Right lobe of liver (tissue), 6 donors: Measurements from ENCODE around the gene TMEM187. TPM values are rescaled to one million over a fixed set of nuclear protein-coding genes. Genes with fewer than 3 reads are reported as not detected.
A peak's percentile ranks its signal among the peaks of the same experiment; 100 is the strongest.

Experiments
- ATAC-seq, 4 donors: fragments of 200-7000 bp; cut with Tn5 transposase; one replicate each; pipeline ENCODE4 v1.9.1; 2020; ENCODE audit warnings: mild to moderate bottlenecking in 4 of 4, moderate library complexity in 4 of 4
- DNase-seq, 3 donors: peaks; one replicate each; pipeline ENCODE4 v3.0.0-alpha.2; 2020
- H3K27ac ChIP-seq, 3 donors: fragments of 200-600 bp; one replicate each; pipeline ENCODE4 v1.8.0; 2022
- H3K27me3 ChIP-seq, 2 donors: fragments of 200-600 bp; one replicate each; pipeline ENCODE4 v1.8.0; 2022
- H3K36me3 ChIP-seq, 4 donors: fragments of 200-600 bp; sonication (generic) in 1 of 4; one replicate each; pipeline versions ENCODE4 v1.5.1 to v1.8.0; 2017 to 2022; ENCODE audit warnings: control low read depth in 1 of 4
- H3K4me1 ChIP-seq, 4 donors: fragments of 200-600 bp; sonication (generic) in 1 of 4; one replicate each; pipeline versions ENCODE4 v1.5.1 to v1.8.0; 2017 to 2022; ENCODE audit warnings: control low read depth in 1 of 4
- H3K4me3 ChIP-seq, 3 donors: fragments of 200-600 bp; one replicate each; pipeline ENCODE4 v1.8.0; 2022
- H3K9me3 ChIP-seq, 4 donors: fragments of 200-600 bp; sonication (generic) in 1 of 4; one replicate each; pipeline versions ENCODE4 v1.5.1 to v1.8.0; 2017 to 2022; ENCODE audit warnings: control low read depth in 1 of 4
- POLR2A ChIP-seq: fragments of 450-650 bp; IDR thresholded peaks from one replicate; pipeline ENCODE4 v1.6.1; 2017; ENCODE audit warnings: antibody characterized with exemption, mild to moderate bottlenecking
- WGBS: methylation state at CpG from one replicate; pipeline ENCODE4 v1.1.6; 2018; ENCODE audit warnings: low coverage, low lambda C conversion rate; ENCODE audit not compliant: insufficient coverage; ENCODE audit errors: missing lambda C conversion rate; 5-methylcytosine and 5-hydroxymethylcytosine counted together
- intact Hi-C, 2 donors: fragments of 100-400 bp; cut with DNase I; formaldehyde crosslinking; loops; one replicate each; pipeline versions ENCODE4 v1.11.2 to v1.14.1; 2022
- total RNA-seq, 6 experiments: library from RNA; depleted of rRNA in 2 of 6; stranded (reverse); fragments of >200 nt in 2 of 6; fragmentation: NEBNext Ultra II Directional in 3 of 6; extraction: Animal tissue kit (Norgen Biotek cat#: 25700) in 3 of 6; gene quantifications; one replicate each; pipeline versions ENCODE4 v1.1.0 to v1.2.4, GENCODE V29; 2016 to 2023
- TF ChIP-seq, protein P1 (sequence below), 4 donors: fragments of 200-600 bp in 3 of 4; fragments of 450-650 bp in 1 of 4; IDR thresholded peaks; one replicate each; pipeline versions ENCODE4 v1.5.1 to v1.8.0; 2016 to 2022; ENCODE audit warnings: antibody characterized with exemption in 4 of 4, mild to moderate bottlenecking in 2 of 4
- donor health status: DM: no; HTN: yes; CAD: no.
- donor health status: DM: no; HTN: no; CAD: no.
- donor health status: DM: no; HTN: no; CAD: no.
- donor health status: DM: no; HTN: yes; CAD: no.
- donor health status: DM: no; HTN: yes; CAD: no.

TMEM187 gene
- total RNA-seq, 6 experiments from 2014 or later = 3.8 to 10.3 (median 5.9) TPM

DNA sequence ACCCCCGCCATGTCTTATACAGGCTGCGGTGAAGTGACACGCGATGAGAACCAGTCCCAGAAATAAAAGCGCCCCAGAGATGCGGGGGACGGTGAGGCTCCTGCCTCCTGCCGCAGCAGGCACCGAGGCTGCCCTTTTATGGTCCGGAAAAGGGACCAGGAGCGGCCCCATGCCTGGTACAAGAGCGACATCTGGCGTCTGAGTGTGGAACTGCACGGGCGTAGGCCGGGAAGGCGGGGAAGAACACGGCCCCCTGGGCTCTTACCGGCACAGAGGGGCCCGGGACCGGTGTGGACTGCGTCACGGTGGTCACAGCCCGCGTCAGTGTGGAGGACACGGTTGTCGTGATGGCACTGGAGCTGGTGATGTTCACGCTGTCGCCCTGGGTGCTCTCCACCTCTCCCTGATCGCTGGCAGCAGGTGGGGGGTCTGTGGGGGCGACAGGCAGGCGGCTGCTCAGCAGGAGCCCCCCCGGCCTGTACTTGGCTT, 19.2 kb upstream of the TMEM187 start:
- TF ChIP-seq, protein P1, sequence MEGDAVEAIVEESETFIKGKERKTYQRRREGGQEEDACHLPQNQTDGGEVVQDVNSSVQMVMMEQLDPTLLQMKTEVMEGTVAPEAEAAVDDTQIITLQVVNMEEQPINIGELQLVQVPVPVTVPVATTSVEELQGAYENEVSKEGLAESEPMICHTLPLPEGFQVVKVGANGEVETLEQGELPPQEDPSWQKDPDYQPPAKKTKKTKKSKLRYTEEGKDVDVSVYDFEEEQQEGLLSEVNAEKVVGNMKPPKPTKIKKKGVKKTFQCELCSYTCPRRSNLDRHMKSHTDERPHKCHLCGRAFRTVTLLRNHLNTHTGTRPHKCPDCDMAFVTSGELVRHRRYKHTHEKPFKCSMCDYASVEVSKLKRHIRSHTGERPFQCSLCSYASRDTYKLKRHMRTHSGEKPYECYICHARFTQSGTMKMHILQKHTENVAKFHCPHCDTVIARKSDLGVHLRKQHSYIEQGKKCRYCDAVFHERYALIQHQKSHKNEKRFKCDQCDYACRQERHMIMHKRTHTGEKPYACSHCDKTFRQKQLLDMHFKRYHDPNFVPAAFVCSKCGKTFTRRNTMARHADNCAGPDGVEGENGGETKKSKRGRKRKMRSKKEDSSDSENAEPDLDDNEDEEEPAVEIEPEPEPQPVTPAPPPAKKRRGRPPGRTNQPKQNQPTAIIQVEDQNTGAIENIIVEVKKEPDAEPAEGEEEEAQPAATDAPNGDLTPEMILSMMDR (IDR thresholded peaks at IDR 0.05) = peak; percentile 93 to 100 (median 97)
- no peak for TF ChIP-seq POLR2A
- intact Hi-C loops = loop anchor here in 1 of 2 donors (5.0 to 10.0 kb wide), 2 partner anchors 191 to 989 kb away; partner anchors contain the start of gene PLXNB3
- Histone ChIP-seq H3K4me3 (no peak overlapping the region), H3K27ac (no peak overlapping the region), H3K36me3 (peaks cover 0 to 73% (median 22%) of the 10 kb centered on the region in 4 donors), H3K27me3 (no peaks in the 10 kb centered on the region), H3K9me3 (no peaks in the 10 kb centered on the region), H3K4me1 (no peaks in the 10 kb centered on the region)
- peak in 2 of 3 donors; percentile 62 to 72 for DNase-seq
- 28% methylated on average over 13 of the region's 33 CpGs for WGBS
- ATAC-seq = peak; percentile 64 to 82 (median 78)

- Histone ChIP-seq H3K27ac (no peak overlapping the region), H3K9me3 (no peaks in the 10 kb centered on the region), H3K4me1 (no peaks in the 10 kb centered on the region), H3K4me3 (no peak overlapping the region), H3K27me3 (no peaks in the 10 kb centered on the region), H3K36me3 (peaks cover 0 to 79% (median 25%) of the 10 kb centered on the region in 4 donors)
- ATAC-seq (peak in 1 of 4 donors; percentile 4), DNase-seq (peak in 1 of 3 donors; percentile 25)
- 55% methylated on average over 4 of the region's 33 CpGs for WGBS
- TF ChIP-seq POLR2A = no peak
- TF ChIP-seq, protein P1 (IDR thresholded peaks at IDR 0.05) = no peak
- intact Hi-C loops = loop anchor here in 1 of 2 donors (5.0 to 10.0 kb wide), 2 partner anchors 192 to 989 kb away; partner anchors contain the start of gene PLXNB3
Measured at GRCh38 chrX:153953892-153954557, 18.5 kb upstream of the TMEM187 start.

DNA sequence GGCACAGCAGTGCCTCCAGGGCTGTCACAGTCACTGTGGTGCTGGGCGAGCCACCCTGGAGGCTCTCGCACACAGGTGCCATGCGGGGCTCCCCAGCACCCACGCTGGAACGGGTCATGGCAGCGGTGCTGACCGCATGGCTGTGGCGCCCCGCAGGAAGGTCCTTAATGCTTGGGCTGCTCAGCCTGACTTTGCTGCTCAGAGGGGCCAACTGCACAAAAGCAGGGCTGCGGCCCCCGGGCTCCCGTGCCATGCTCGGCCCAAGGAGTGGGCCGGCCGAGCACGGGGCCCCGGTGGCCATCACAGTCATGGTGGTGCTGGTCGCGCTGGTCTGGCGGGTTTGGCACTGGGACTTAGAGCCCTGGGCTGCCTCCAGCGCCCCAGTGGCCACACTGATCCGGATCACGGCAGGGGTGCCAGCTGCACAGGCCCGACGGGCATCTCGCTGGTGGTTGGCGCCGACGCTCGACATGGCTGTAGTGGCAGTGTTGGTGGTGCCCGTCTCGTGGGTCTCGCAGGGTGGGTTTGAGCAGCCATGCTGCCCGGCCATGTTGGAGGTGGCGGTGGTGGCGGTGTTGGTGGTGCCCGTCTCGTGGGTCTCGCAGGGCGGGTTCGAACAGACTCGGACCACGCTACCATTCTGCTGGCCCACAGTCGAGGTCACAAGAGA, 17.9 kb upstream of the TMEM187 start:
- intact Hi-C loops = loop anchor here in 1 of 2 donors (5.0 to 10.0 kb wide), 2 partner anchors 192 to 990 kb away; partner anchors contain the start of gene PLXNB3
- ATAC-seq (peak in 1 of 4 donors; percentile 2), DNase-seq (peak in 1 of 3 donors; percentile 23)
- H3K36me3 ChIP-seq = peaks cover 0 to 81% (median 29%) of the 10 kb centered on the region in 4 donors
- no peaks in the 10 kb centered on the region for H3K9me3 ChIP-seq
- no peak overlapping the region for H3K4me3 ChIP-seq
- TF ChIP-seq, protein P1 (IDR thresholded peaks at IDR 0.05) = no peak
- no peak for TF ChIP-seq POLR2A
- no peaks in the 10 kb centered on the region for H3K4me1 ChIP-seq
- no peak overlapping the region for H3K27ac ChIP-seq
- no peaks in the 10 kb centered on the region for H3K27me3 ChIP-seq
- WGBS = 90% methylated on average over 2 of the region's 44 CpGs

GRCh38 chrX:153955228-153955732, 17.3 kb upstream of the TMEM187 start:
- Histone ChIP-seq H3K36me3 (peaks cover 0 to 81% (median 27%) of the 10 kb centered on the region in 4 donors), H3K27me3 (no peaks in the 10 kb centered on the region), H3K4me1 (no peaks in the 10 kb centered on the region), H3K27ac (no peak overlapping the region), H3K4me3 (no peak overlapping the region), H3K9me3 (no peaks in the 10 kb centered on the region)
- TF ChIP-seq, protein P1 (IDR thresholded peaks at IDR 0.05) = no peak
- no peak for TF ChIP-seq POLR2A
- DNase-seq = peak in 1 of 3 donors; percentile 20
- intact Hi-C loops = loop anchor here in 1 of 2 donors (10.0 kb wide), 1 partner anchor 990 kb away; no protein-coding TSS in a partner anchor
- ATAC-seq = no peak
- WGBS = 60% methylated on average over 2 of the region's 12 CpGs
